A549 (cell line): Measurements from ENCODE around the gene JARID2.

Source experiments
- EP300 ChIP-seq, 2 experiments: fragments of >200 bp; sonication (Bioruptor Twin); formaldehyde crosslinking; IDR thresholded peaks; 2 replicates in 1 of 2; 3 replicates in 1 of 2; pipeline ENCODE4 v1.6.1; 2016 to 2017
- HOXA7 ChIP-seq: fragments of 250-450 bp; sonication (Bioruptor Pico); IDR thresholded peaks from 2 replicates; pipeline ENCODE4 v1.5.0; 2020; ENCODE audit warnings: mild to moderate bottlenecking, moderate library complexity
- KDM1A ChIP-seq: fragments of 200-600 bp; sonication (generic); IDR thresholded peaks from 2 replicates; pipeline ENCODE4 v1.6.1; 2016; ENCODE audit warnings: low read depth, mild to moderate bottlenecking
- MAFK ChIP-seq: fragments of 450-650 bp; IDR thresholded peaks from 2 replicates; pipeline ENCODE4 v1.6.1; 2014; ENCODE audit not compliant: partially characterized antibody
- MYC ChIP-seq: IDR thresholded peaks from 2 replicates; pipeline ENCODE4 v1.6.1; 2012; ENCODE audit warnings: mild to moderate bottlenecking, inconsistent platforms, low read length, improper control_type of control experiment, borderline replicate concordance
- POLR2A ChIP-seq: IDR thresholded peaks from 2 replicates; pipeline ENCODE4 v1.6.1; 2012; ENCODE audit warnings: mild to moderate bottlenecking, low read length
- RAD21 ChIP-seq, 2 experiments: fragments of >200 bp in 1 of 2; sonication (Bioruptor Twin) in 1 of 2; formaldehyde crosslinking in 1 of 2; IDR thresholded peaks in 1 of 2; conservative IDR thresholded peaks in 1 of 2; 2 replicates in 1 of 2; 3 replicates in 1 of 2; pipeline ENCODE4 v1.6.1; 2012 to 2018; ENCODE audit warnings: inconsistent platforms in 1 of 2
- TF ChIP-seq, protein P1 (sequence below): fragments of 200-600 bp; sonication (generic); IDR thresholded peaks from 2 replicates; pipeline ENCODE4 v1.6.1; 2016; ENCODE audit warnings: antibody characterized with exemption, mild to moderate bottlenecking, moderate library complexity
- TF ChIP-seq, protein P2 (sequence below): fragments of >200 bp; sonication (Bioruptor Twin); formaldehyde crosslinking; IDR thresholded peaks from 3 replicates; pipeline ENCODE4 v1.5.1; 2016
- TF ChIP-seq, protein P3 (sequence below): fragments of 150-350 bp; IDR thresholded peaks from 2 replicates; pipeline ENCODE4 v1.6.1; 2014; ENCODE audit warnings: low read depth, mild to moderate bottlenecking, low read length

DNA sequence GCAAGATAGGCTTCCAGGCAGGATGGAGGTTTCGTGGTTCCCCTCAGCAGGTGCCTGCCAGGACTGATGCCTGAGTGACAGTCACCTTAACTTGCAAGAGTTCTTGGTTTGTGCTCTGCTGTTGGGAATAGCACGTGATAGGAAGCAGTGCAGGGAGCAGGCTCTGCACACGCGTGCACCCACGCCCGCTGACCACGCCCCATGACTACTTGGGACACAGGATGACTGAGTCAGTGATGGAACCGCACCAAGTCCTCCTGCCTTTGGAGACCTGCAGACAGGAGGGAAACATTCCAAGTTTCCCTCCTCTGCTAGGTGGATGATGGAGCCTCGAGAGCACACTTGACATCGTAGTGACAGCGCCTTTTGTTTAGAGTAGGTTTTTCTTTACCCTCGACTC lies 252.8 kb downstream of the JARID2 start:
- TF ChIP-seq POLR2A (no peak), KDM1A (no peak), EP300 (IDR thresholded peaks at IDR 0.05) (no peak), HOXA7 (CRISPR knock-in tag) (no peak), RAD21 (conservative IDR thresholded peaks at IDR 0.05 in 1 of 2, IDR thresholded peaks at IDR 0.05 in 1 of 2) (no peak), MAFK (no peak), MYC (no peak)
- TF ChIP-seq, protein P1, sequence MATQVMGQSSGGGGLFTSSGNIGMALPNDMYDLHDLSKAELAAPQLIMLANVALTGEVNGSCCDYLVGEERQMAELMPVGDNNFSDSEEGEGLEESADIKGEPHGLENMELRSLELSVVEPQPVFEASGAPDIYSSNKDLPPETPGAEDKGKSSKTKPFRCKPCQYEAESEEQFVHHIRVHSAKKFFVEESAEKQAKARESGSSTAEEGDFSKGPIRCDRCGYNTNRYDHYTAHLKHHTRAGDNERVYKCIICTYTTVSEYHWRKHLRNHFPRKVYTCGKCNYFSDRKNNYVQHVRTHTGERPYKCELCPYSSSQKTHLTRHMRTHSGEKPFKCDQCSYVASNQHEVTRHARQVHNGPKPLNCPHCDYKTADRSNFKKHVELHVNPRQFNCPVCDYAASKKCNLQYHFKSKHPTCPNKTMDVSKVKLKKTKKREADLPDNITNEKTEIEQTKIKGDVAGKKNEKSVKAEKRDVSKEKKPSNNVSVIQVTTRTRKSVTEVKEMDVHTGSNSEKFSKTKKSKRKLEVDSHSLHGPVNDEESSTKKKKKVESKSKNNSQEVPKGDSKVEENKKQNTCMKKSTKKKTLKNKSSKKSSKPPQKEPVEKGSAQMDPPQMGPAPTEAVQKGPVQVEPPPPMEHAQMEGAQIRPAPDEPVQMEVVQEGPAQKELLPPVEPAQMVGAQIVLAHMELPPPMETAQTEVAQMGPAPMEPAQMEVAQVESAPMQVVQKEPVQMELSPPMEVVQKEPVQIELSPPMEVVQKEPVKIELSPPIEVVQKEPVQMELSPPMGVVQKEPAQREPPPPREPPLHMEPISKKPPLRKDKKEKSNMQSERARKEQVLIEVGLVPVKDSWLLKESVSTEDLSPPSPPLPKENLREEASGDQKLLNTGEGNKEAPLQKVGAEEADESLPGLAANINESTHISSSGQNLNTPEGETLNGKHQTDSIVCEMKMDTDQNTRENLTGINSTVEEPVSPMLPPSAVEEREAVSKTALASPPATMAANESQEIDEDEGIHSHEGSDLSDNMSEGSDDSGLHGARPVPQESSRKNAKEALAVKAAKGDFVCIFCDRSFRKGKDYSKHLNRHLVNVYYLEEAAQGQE, result no peak
- TF ChIP-seq, protein P2, sequence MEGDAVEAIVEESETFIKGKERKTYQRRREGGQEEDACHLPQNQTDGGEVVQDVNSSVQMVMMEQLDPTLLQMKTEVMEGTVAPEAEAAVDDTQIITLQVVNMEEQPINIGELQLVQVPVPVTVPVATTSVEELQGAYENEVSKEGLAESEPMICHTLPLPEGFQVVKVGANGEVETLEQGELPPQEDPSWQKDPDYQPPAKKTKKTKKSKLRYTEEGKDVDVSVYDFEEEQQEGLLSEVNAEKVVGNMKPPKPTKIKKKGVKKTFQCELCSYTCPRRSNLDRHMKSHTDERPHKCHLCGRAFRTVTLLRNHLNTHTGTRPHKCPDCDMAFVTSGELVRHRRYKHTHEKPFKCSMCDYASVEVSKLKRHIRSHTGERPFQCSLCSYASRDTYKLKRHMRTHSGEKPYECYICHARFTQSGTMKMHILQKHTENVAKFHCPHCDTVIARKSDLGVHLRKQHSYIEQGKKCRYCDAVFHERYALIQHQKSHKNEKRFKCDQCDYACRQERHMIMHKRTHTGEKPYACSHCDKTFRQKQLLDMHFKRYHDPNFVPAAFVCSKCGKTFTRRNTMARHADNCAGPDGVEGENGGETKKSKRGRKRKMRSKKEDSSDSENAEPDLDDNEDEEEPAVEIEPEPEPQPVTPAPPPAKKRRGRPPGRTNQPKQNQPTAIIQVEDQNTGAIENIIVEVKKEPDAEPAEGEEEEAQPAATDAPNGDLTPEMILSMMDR, result no peak
- TF ChIP-seq, protein P3, sequence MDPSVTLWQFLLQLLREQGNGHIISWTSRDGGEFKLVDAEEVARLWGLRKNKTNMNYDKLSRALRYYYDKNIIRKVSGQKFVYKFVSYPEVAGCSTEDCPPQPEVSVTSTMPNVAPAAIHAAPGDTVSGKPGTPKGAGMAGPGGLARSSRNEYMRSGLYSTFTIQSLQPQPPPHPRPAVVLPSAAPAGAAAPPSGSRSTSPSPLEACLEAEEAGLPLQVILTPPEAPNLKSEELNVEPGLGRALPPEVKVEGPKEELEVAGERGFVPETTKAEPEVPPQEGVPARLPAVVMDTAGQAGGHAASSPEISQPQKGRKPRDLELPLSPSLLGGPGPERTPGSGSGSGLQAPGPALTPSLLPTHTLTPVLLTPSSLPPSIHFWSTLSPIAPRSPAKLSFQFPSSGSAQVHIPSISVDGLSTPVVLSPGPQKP, result no peak
